VCaP (cell line): Measurements from ENCODE around the gene AIFM3.

Experiments
- H3K27ac ChIP-seq: fragments of 450-650 bp; 2 replicates; pipeline ENCODE4 v1.5.1; 2017
- TF ChIP-seq, protein P1 (sequence below): fragments of 450-650 bp; conservative IDR thresholded peaks from 2 replicates; pipeline ENCODE4 v1.5.1; 2017; ENCODE audit warnings: mild to moderate bottlenecking, moderate library complexity

AIFM3 gene

DNA sequence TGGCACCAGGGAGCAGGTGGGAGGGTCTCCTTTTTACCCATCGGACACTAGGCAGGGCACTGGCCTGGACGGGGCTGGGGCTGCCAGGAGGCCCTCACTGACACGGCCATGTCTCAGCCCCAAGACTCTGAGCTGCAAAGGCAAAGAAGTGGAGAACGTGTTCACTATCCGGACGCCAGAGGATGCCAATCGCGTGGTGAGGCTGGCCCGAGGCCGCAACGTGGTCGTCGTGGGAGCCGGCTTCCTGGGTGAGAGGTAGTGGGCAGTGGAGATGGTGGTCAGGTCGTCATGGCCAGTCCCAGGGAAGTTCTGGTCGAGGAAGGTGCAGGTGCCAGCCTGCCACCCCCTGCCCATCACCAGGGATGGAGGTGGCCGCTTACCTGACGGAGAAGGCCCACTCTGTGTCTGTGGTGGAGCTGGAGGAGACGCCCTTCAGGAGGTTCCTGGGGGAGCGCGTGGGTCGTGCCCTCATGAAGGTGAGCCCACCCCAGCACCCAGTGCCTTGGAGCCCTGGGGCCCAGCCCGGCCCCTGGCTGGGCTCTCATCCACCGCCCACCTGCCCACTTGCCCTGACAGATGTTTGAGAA lies 9.3 kb downstream of the AIFM3 start:
- TF ChIP-seq, protein P1, sequence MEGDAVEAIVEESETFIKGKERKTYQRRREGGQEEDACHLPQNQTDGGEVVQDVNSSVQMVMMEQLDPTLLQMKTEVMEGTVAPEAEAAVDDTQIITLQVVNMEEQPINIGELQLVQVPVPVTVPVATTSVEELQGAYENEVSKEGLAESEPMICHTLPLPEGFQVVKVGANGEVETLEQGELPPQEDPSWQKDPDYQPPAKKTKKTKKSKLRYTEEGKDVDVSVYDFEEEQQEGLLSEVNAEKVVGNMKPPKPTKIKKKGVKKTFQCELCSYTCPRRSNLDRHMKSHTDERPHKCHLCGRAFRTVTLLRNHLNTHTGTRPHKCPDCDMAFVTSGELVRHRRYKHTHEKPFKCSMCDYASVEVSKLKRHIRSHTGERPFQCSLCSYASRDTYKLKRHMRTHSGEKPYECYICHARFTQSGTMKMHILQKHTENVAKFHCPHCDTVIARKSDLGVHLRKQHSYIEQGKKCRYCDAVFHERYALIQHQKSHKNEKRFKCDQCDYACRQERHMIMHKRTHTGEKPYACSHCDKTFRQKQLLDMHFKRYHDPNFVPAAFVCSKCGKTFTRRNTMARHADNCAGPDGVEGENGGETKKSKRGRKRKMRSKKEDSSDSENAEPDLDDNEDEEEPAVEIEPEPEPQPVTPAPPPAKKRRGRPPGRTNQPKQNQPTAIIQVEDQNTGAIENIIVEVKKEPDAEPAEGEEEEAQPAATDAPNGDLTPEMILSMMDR, result no peak
- H3K27ac ChIP-seq, result no peak overlapping the region

- TF ChIP-seq, protein P1, result no peak
- H3K27ac ChIP-seq, result no peak overlapping the region
These were observed 10.0 kb downstream of the AIFM3 start for GRCh38 chr22:20977019-20977418.

DNA sequence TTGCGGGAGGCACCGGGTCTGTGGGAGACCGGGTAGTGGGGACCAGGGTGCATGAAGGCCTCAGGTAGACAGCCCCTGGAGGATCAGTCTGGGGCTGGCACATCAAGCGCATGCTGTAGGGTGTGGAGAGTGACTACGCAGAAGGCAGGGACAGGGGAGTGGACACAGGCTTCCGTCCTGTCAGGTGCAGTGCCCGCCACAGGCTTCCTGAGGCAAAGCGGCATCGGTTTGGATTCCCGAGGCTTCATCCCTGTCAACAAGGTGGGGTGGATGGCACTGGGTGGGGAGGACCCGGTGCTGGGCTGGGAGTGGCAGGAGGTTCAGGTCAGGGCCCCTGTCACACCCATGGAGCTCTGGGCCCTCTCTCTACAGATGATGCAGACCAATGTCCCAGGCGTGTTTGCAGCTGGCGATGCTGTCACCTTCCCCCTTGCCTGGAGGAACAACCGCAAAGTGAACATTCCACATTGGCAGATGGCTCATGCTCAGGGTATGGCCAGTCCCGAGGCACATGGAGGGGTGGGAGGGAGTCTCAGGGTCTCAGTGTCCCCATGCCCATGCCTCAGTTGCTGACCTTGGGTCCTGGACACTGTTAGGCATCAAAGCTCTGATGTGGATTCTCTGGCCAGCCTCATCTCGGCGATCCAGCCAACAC lies 10.6 kb downstream of the AIFM3 start:
- TF ChIP-seq, protein P1, result no peak
- no peak overlapping the region for H3K27ac ChIP-seq

DNA sequence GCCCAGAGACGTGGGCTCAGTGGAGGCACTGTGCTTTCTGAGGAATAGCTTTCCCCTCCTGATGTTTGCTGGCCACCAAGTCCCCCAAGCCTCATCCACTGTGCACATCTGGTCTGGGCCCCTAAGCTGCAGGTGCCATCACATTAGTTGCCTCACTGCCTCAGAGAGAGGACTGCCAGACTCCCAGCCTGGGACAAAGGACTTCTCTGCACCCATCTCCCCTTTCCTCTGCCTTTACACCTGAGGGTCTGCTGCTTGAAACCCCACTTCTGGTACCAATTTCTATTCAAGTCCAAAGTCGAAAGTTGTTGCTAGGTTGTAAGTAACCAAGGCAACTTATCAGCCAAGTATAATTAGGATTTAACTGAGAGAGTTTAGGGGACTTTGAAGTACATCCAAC lies 11.4 kb downstream of the AIFM3 start:
- TF ChIP-seq, protein P1, result no peak
- no peak overlapping the region for H3K27ac ChIP-seq

- TF ChIP-seq, protein P1, result no peak
- no peak overlapping the region for H3K27ac ChIP-seq
These were observed 12.3 kb downstream of the AIFM3 start for GRCh38 chr22:20979243-20979809.

GRCh38 chr22:20979940-20980453 lies 12.9 kb downstream of the AIFM3 start:
- no peak overlapping the region for H3K27ac ChIP-seq
- TF ChIP-seq, protein P1, result no peak

GRCh38 chr22:20980523-20980922 lies 13.5 kb downstream of the AIFM3 start:
- peak overlapping the region; percentile 97; the same call in 1 of the 2 replicates for H3K27ac ChIP-seq
- TF ChIP-seq, protein P1, result no peak
